ENCODE data around the gene CAMTA1. TPM values are rescaled to one million over a fixed set of nuclear protein-coding genes. Genes with fewer than 3 reads are reported as not detected.

The CAMTA1 gene
- total and polyA plus RNA-seq, 9 of the 15 experiments (the other 6 are each of a cell fraction or from before 2014, with no cell fraction given), result 43.9 to 161 (median 65.9) TPM

DNA sequence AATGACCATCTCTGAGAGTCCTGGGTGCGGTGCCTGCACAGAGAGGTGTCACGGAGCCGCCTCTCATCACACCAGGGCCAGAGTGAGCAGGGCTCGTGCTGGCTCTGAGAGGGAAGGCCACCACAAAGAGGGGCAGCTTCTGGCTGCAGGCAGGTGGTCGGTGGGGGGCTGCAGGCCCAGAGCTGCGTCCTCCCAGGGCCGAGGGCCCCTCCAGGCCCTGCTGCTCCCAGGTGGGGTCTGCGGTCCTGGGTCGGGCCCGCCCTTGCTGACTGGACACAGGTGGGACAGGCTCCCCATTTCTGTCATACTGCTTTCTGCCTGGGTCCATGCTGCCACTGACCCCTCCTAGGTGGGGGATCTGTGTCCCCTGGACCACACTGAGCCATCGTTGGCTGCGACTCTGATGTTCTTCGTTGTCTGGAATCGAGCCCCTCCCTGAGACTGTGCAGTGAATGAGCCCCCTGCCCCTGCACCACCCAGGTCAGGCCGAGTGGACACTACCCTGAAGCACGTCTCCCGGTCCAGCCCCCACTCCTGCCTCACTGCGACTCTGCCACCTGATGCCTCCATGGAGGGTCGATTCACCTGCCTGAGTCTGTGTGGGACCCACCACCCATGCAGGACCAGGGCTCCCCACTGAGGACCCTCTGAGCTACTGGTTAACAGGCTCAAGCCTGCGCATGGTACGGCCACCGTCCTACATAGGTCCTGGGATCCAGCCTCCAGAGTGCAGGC is 653.8 kb downstream of the CAMTA1 start:
- Histone ChIP-seq H4K20me1 (replicated peaks; ENCODE audit: control insufficient read depth, insufficient read depth, low read length) (peaks cover 13% of the 10 kb centered on the region), H3K27me3 (ENCODE audit: control insufficient read depth in 2 of 2, insufficient read depth in 2 of 2, low read length in 2 of 2) (peaks cover 24 to 93% of the 10 kb centered on the region in 2 experiments; a peak in 4 of 5 replicates), H3K27ac (ENCODE audit: extremely low read depth, low read depth, low read length) (no peak overlapping the region), H3K4me1 (replicated peaks in 1 of 2; ENCODE audit: control insufficient read depth in 2 of 2, insufficient read depth in 2 of 2, low read length in 2 of 2) (no peaks in the 10 kb centered on the region), H3K9me3 (replicated peaks; ENCODE audit: control insufficient read depth, insufficient read depth, low read depth, low read length) (no peaks in the 10 kb centered on the region), H3K9ac (ENCODE audit: insufficient read depth in 1 of 2, low read depth in 2 of 2, low read length in 2 of 2) (no peak overlapping the region), H3K79me2 (ENCODE audit: control insufficient read depth, insufficient read depth, low read length) (no peaks in the 10 kb centered on the region), H3K36me3 (ENCODE audit: control insufficient read depth, insufficient read depth, low read length) (no peaks in the 10 kb centered on the region), H2AFZ (ENCODE audit: low read depth, low read length) (no peak overlapping the region), H3K4me2 (ENCODE audit: insufficient read depth, low read length) (no peak overlapping the region), H3K4me3 (no peak overlapping the region), H3K9me1 (ENCODE audit: control insufficient read depth, insufficient read depth, low read length) (peaks cover 4% of the 10 kb centered on the region)
- 2% methylated on average over 22 of the region's 22 CpGs for WGBS (ENCODE audit: insufficient coverage, low coverage, missing lambda C conversion rate)
- ChIA-PET CTCF (ENCODE audit: low intra/inter-chr PET ratio) (no interaction called here), POLR2A (interaction anchor here (0.5 kb wide), 1 partner anchor 1193 kb away, joined by 3 read pairs; no protein-coding TSS in a partner anchor)
- FAIRE-seq (no peak), DNase-seq (ENCODE audit: extremely low read depth in 1 of 4, low spot score in 3 of 4) (no peak), ATAC-seq (peak; percentile 16; the same call in 1 of the 3 replicates)
- TF ChIP-seq YBX1 (IDR thresholded peaks at IDR 0.05), result no peak
- intact Hi-C loops (cut with micrococcal nuclease) (no loop called here), in situ Hi-C loops (cut with MboI) (no loop called here)
- no TSS peak for BruUV-seq (replicated peaks)

DNA sequence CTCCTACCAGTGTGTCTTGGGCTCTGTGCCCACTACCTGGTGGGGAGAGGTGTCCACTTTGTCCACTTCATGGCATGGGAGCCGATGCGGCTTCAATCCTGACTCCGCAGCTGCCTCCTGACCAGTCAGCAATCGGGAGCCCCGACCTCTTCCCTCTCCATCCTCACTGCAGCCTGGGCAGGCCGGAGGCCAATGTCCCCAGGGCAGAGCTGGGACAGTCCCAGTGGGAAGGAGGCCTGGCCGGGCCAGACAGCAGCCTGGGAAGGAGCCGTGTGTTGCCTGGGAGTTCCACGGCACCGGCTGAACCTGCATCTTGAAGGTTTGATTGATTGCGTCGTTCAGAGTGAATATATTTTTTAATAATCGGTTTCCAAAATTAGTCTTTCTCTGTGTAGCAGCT is 654.9 kb downstream of the CAMTA1 start:
- H3K4me3 ChIP-seq, result no peak overlapping the region
- H3K27ac ChIP-seq (ENCODE audit: extremely low read depth, low read depth, low read length), result no peak overlapping the region
- ChIA-PET CTCF (ENCODE audit: low intra/inter-chr PET ratio) (no interaction called here), POLR2A (interaction anchor here (1.1 kb wide), 1 partner anchor 16 kb away, joined by 3 read pairs; no protein-coding TSS in a partner anchor)
- peaks cover 4% of the 10 kb centered on the region for H3K9me1 ChIP-seq (ENCODE audit: control insufficient read depth, insufficient read depth, low read length)
- DNase-seq (ENCODE audit: extremely low read depth in 1 of 4, low spot score in 3 of 4) (no peak), ATAC-seq (no peak), FAIRE-seq (no peak)
- no peaks in the 10 kb centered on the region for H3K9me3 ChIP-seq (replicated peaks; ENCODE audit: control insufficient read depth, insufficient read depth, low read depth, low read length)
- H4K20me1 ChIP-seq (replicated peaks; ENCODE audit: control insufficient read depth, insufficient read depth, low read length), result peaks cover 13% of the 10 kb centered on the region
- no TSS peak for BruUV-seq (replicated peaks)
- no peaks in the 10 kb centered on the region for H3K36me3 ChIP-seq (ENCODE audit: control insufficient read depth, insufficient read depth, low read length)
- WGBS (ENCODE audit: insufficient coverage, low coverage, missing lambda C conversion rate), result 0% methylated on average over 13 of the region's 13 CpGs
- no peak overlapping the region for H2AFZ ChIP-seq (ENCODE audit: low read depth, low read length)
- intact Hi-C loops (cut with micrococcal nuclease) (no loop called here), in situ Hi-C loops (cut with MboI) (no loop called here)
- H3K4me2 ChIP-seq (ENCODE audit: insufficient read depth, low read length), result no peak overlapping the region
- no peak overlapping the region for H3K9ac ChIP-seq (ENCODE audit: insufficient read depth in 1 of 2, low read depth in 2 of 2, low read length in 2 of 2)
- H3K27me3 ChIP-seq (ENCODE audit: control insufficient read depth in 2 of 2, insufficient read depth in 2 of 2, low read length in 2 of 2), result peaks cover 24 to 93% of the 10 kb centered on the region in 2 experiments; a peak in 4 of 5 replicates
- no peaks in the 10 kb centered on the region for H3K4me1 ChIP-seq (replicated peaks in 1 of 2; ENCODE audit: control insufficient read depth in 2 of 2, insufficient read depth in 2 of 2, low read length in 2 of 2)
- no peak for TF ChIP-seq KAT8 (IDR thresholded peaks at IDR 0.05; ENCODE audit: low read depth)
- TF ChIP-seq ESRRB (CRISPR knock-in tag; IDR thresholded peaks at IDR 0.05; ENCODE audit: borderline replicate concordance), result no peak
- TF ChIP-seq PML (IDR thresholded peaks at IDR 0.05; ENCODE audit: low read length), result no peak
- TF ChIP-seq TAF1 (IDR thresholded peaks at IDR 0.05; ENCODE audit: control insufficient read depth, extremely low read depth, insufficient read depth, low read length, severe bottlenecking), result no peak
- no peak for TF ChIP-seq HDAC3 (IDR thresholded peaks at IDR 0.05; ENCODE audit: borderline replicate concordance, partially characterized antibody)
- no peak for TF ChIP-seq NFE2L1 (tag; IDR thresholded peaks at IDR 0.05; ENCODE audit: borderline replicate concordance, low read depth)
- TF ChIP-seq KLF1 (tag; IDR thresholded peaks at IDR 0.05), result no peak
- TF ChIP-seq FOXA1 (IDR thresholded peaks at IDR 0.05; ENCODE audit: borderline replicate concordance), result no peak
- no peak for TF ChIP-seq ZBTB1 (CRISPR knock-in tag; IDR thresholded peaks at IDR 0.05; ENCODE audit: borderline replicate concordance, low read depth)
- no peaks in the 10 kb centered on the region for H3K79me2 ChIP-seq (ENCODE audit: control insufficient read depth, insufficient read depth, low read length)
